Stimulated activated CD8-positive, alpha-beta memory T cell treated with anti-CD3 and anti-CD28 coated beads, Interleukin-7, amount 100 ng/mL, for 48 hours (primary cell): ENCODE measurements around the gene ZBTB49.
"Not testable (repeated sequence)": the region's sequence is repeated elsewhere in the genome, so short reads cannot be mapped to it uniquely, and the experiment has no call there.

Experiments used
- DNase-seq, 2 donors: peaks; one replicate each; pipeline ENCODE4 v3.0.0-alpha.2; 2020; ENCODE audit warnings: low read depth in 1 of 2; ENCODE audit errors: extremely low read depth in 1 of 2

Gene ZBTB49

DNA sequence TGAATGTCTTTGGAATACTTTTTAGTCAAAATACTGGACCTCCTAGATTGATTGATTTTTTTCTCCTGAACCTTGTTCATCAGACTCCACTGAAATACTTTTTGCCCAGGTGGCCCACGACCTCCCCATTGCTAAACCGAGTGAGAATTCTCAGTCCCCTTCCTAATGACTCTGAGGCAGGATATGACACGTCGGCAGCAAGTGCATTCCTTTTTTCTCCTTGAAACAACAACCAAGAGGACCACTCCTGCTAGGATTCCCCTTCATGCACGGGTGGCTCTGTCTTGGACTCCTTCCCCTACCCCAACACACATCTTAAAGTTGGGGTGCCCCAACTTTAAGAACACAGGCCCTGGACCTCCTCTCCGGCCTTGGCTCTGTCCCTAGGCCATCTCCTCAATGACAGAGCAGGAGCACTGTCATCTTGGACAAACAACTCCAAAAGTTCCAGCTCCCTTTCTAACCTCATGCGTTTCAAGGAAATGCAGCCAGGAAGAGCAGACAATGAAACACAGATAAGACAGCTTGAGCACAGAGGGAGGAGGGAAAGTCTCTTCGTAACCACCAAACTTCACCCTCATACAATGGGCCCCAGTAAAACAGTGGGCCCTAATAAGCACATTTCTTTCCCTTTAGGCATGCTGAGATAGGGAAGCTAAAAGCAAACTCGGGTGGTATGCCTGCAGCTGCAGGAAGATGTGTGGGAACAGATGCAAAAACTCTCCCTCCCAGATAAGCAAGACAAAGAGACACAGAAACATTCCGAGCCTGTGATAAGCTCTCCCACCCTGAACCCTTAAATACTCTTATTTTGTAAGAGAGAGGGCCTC is 33.9 kb downstream of the ZBTB49 start:
- DNase-seq = no peak

DNA sequence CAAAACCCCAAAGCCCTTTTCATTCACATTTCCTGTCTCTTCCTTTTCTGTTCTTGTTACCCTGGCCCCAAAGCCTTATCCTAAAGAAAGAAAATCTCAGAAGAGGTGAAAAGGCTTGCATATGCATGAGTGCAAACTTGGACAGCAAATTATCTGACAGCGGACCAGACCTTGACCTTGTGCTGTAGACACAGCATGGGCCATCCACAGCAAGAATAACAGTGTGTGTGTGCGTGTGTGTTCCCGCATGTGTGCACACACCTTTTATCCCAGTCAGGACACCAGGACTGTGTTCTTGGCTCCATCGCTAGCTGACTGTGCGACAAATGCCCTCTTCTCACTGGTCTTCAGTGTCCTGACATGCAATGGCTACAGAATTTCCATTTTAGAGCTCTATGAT is 35.3 kb downstream of the ZBTB49 start:
- no peak for DNase-seq

- DNase-seq = no peak
Observed at GRCh38 chr4:4326166-4326565, 36.1 kb downstream of the ZBTB49 start.

DNA sequence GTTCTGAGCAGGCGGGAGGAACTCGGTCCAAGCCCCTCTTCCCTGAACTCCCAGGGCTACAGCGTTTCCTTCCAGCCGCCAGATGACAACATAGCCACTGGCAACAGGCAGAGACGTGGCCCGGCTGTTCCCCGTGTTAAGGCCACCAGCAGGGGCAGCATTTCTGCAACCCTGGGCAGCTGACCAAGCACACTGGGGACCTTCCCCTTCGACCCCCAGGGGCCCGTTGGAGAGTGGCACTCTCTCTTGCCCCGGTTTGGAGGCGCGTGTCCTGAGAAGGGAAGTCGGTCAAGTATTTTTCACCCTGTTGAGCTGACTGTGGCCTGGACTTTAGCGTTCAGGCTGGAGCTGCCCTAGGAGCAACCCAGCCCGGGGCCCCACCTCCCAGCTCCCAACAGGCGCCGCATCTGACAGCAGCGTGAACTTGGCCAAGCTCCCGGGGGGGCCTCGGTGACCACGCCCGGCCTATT is 37.6 kb downstream of the ZBTB49 start:
- DNase-seq = no peak

GRCh38 chr4:4328206-4328605 is 38.2 kb downstream of the ZBTB49 start:
- DNase-seq = no peak

GRCh38 chr4:4328840-4329239 is 38.8 kb downstream of the ZBTB49 start:
- no peak for DNase-seq

DNA sequence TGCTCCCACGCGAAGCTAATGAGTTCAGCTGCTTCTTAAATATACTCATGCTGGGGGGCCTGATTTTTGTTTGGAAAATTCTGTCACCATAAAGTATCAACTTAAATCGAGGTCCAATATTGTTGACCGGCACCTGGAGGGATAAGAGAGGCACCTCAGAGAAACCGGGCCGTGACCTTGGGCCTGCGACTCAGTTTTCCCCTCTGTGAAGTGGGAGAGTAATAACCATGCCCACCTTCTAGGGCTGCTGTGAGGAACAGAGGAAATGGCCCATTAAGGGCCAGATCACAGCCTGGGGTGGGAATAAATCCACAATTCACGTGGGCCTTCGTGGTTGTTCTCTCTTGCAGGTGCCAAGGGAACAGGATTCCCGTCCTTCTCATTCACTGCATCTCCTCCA is 39.4 kb downstream of the ZBTB49 start:
- no peak for DNase-seq

DNA sequence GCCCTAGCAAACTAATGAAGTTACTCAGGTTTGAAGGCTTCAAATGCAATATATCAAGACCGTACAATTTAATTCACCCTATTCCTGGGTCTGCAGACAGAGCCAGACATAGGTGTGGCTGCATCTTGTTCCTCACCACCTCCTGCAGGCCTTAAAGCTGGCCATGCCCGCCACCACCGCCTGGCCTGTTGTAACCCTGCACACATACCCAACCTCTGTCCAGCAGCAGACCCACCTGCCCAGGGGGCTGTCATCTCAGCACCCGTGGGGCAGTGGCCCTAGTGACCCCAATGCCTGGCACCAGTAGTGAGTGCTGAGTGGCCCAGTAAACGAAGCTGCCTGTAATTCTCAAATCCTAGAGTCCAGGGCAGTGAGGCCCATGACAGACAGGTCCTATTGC is 40.7 kb downstream of the ZBTB49 start:
- DNase-seq = no peak

DNA sequence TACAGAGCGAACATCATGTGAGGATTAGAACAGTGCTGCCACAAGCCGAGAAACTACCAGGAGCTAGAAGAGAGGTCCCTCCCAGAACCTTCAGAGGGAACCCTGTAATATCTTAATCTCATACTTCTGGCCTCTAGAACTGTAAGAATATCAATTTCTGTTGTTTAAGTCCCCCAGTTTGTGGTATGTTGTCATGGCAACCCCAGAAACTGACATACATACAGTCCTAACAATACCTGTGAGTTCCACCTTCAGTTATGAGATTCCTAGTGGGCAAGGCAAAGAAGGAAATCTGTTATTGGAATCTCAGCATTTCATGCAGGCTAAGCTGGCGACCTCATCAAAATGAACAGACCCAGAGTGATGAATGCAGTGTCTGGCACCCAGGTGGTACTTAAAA is 42.5 kb downstream of the ZBTB49 start:
- DNase-seq = no peak

- no peak for DNase-seq
Observed at GRCh38 chr4:4333265-4333706, 43.2 kb downstream of the ZBTB49 start.

DNA sequence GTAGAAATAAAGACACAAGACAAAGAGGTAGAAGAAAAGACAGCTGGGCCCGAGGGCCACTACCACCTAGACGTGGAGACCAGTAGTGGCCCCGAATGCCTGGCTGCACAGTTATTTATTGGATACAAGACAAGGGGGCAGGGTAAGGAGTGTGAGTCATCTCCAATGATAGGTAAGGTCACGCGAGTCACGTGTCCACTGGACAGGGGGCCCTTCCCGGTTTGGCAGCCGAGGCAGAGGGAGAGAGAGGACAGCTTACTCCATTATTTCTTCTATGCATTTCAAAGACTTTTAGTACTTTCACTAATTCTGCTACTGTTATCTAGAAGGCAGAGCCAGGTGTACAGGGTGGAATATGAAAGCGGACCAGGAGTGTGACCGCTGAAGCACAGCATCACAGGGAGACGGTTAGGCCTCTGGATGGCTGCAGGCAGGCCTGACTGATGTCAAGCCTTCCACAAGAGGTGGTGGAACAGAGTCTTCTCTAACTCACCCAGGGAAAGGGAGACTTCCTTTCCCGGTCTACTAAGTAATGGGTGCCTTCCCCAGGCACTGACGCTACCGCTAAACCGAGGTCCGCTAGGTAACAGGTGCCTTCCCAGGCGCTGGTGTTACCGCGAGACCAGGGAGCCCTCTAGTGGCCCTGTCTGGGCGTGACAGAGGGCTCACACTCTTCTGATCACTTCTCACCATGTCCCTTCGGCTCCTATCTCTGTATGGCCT is 44.9 kb downstream of the ZBTB49 start:
- DNase-seq = peak; percentile 36 to 46

DNA sequence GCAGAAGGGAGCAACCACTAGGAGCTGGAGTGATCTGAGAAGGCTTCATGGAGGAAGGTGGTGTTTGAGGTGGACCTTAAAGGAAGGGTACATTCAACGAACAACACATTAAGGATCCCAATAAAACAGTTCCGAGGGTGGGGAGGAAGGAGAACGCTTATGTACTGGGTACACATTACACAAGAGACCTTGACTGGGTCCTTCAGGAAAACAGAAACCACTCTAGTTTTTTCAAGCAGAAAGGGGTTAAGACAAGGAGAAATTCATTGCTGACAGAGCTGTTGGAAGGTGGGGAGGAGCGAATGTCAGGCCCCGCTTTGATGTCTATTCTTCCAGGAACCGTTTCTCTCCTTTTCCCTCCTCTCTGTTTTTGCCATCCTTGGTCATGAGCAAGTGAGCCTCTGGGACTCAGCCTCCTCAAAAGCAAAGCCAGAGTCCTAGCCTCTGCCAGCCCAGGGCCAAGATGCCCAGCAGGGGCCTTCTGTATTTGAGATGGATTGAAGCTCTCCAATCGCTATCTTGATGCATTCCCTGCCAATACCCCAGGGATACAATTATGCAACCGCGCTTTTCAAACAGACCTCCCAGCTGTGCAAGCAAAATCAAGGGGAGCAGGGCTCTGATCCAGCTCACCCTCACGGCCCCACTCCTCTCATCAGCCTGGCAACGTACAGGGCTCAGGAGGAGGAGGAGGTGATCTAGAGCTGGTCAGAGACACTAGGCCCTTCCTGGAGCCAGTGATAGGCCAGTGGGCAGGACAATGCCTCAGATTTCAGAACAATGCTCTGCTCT is 48.4 kb downstream of the ZBTB49 start:
- DNase-seq = no peak

GRCh38 chr4:4339504-4340085 is 49.5 kb downstream of the ZBTB49 start:
- no peak for DNase-seq

DNA sequence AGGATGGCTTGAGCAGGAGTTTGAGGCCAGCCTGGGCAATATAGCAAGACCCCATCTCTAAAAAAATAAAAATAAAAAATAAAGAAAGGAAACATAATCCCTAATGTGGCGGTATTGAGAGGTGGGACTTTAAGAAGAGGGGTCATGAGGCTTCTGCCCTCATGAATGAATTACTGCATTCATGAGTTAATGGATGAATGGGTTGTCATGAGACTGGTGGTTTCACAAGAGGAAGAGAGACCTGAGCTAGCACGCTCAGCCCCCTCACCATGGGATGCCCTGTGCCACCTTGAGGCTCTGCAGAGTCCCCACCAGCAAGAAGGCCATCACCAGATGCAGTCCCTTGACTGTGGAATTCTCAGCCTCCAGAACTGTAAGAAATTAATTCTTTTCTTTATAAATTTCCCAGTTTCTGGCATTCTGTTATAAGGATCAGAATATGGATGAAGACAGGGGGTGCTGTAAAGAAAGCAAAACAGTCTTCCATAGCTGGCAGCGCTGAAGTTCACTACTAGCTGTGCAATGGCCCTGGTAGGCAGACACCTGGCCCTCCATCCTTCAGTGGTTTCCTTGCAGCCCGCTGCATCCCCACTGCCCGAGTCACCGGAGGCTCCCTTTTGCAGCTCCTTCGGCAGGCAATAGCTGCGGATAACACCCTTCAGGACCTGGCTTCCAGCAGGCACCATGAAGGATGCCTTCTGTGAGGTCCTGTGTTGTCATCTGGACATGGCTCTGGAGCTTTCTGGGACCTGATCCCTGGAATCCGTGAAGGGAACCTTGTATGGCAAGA is 52.0 kb downstream of the ZBTB49 start:
- no peak for DNase-seq

DNA sequence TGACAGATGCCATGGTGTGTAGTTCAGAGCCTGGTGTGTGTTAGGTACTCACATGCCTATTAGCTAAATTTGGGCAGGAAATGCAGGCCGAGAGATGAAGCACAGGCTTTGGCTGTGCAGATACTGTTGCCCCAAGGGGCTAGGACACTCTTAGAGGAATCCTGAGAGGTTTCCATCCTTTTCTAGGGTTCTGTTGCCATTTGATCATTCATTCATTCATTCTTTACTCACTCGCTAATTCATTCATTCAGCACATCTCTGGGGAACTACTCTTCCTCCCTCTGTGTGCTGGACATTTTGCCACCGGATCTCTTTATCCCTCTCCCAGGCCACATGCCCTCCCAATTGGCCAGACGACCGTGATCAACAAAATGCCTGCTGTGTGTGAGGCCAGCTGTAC is 53.0 kb downstream of the ZBTB49 start:
- DNase-seq = no peak

DNA sequence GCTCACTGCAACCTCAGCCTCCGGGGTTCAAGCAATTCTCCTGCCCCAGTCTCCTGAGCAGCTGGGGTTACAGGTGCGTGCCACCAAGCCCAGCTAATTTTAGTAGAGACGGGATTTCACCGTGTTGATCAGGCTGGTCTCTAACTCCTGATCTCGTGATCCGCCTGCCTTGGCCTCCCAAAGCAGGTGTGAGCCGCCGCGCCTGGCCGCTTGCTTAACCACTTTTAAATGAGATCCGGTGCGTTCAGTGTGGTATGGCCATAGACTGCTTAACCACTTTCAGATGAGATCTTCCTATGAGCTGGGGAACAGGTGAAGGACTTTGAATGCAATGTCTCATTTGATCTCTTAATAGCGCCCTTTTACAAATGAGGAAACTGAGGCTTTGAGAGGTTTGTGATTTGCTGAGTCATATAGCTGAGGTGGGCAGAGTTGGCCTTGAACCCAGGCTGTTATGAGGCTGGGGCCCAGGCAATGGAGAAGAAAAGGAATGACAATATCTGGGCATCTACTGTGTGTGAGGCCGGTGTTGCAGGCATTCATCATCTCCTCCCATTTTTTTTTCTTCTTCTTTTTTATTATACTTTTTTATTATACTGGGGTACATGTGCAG is 55.0 kb downstream of the ZBTB49 start:
- no peak for DNase-seq

- DNase-seq = no peak
Observed at GRCh38 chr4:4347585-4347984, 57.5 kb downstream of the ZBTB49 start.

GRCh38 chr4:4348585-4348984 is 58.5 kb downstream of the ZBTB49 start:
- not testable (repeated sequence) for DNase-seq

- no peak for DNase-seq
Observed at GRCh38 chr4:4349867-4350266, 59.8 kb downstream of the ZBTB49 start.

- no peak for DNase-seq
Observed at GRCh38 chr4:4350909-4351308, 60.9 kb downstream of the ZBTB49 start.
